IMR-90 (cell line): ENCODE measurements around the gene KCNQ1. TPM values are rescaled to one million over a fixed set of nuclear protein-coding genes. Genes with fewer than 3 reads are reported as not detected.

Source experiments
- ATAC-seq: fragments of 200-7000 bp; cut with Tn5 transposase; 2 replicates; pipeline ENCODE4 v1.9.1; 2020; ENCODE audit warnings: low read depth, mild to moderate bottlenecking, moderate library complexity
- BruUV-seq: library from RNA; stranded (reverse); fragments of 400-500 nt; replicated peaks from 2 replicates; lab custom pipeline; 2021; lab: Mats Ljungman, UMichigan
- CTCF ChIA-PET: fragments of 300-600 bp; formaldehyde crosslinking; extraction: SDS; loops from one replicate; lab custom pipeline; 2021; ENCODE audit warnings: antibody characterized with exemption; lab: Yijun Ruan, JAX
- POLR2A ChIA-PET: fragments of 300-600 bp; sonication (Branson Sonifier 250); formaldehyde crosslinking; loops from one replicate; lab custom pipeline; 2022; ENCODE audit warnings: antibody characterized with exemption; ENCODE audit not compliant: unreplicated experiment; lab: Charles Lee
- DNase-seq: peaks from one replicate; pipeline ENCODE4 v3.0.0; 2013
- H2AFZ ChIP-seq: replicated peaks from 2 replicates; pipeline ENCODE3; 2013; ENCODE audit warnings: low read length, mild to moderate bottlenecking; ENCODE audit not compliant: poor library complexity
- H2AK5ac ChIP-seq: 2 replicates; pipeline ENCODE4 v1.6.1; 2013; ENCODE audit warnings: low read depth, low read length, inconsistent platforms
- H2AK9ac ChIP-seq: replicated peaks from 2 replicates; pipeline ENCODE3; 2013; ENCODE audit warnings: mild to moderate bottlenecking, low read depth, low read length, moderate library complexity; ENCODE audit not compliant: poor library complexity
- H2BK120ac ChIP-seq: 2 replicates; pipeline ENCODE4 v1.6.1; 2013; ENCODE audit warnings: low read depth, low read length, inconsistent platforms
- H2BK15ac ChIP-seq: 3 replicates; pipeline ENCODE4 v1.6.1; 2013; ENCODE audit warnings: low read depth, low read length, inconsistent platforms
- H2BK20ac ChIP-seq: 2 replicates; pipeline ENCODE4 v1.6.1; 2013; ENCODE audit warnings: low read depth, mild to moderate bottlenecking, inconsistent platforms, low read length, moderate library complexity
- H2BK5ac ChIP-seq: 2 replicates; pipeline ENCODE4 v1.6.1; 2013; ENCODE audit warnings: mild to moderate bottlenecking, low read depth, low read length, inconsistent platforms; ENCODE audit not compliant: poor library complexity, severe bottlenecking
- H3K14ac ChIP-seq: replicated peaks from 2 replicates; pipeline ENCODE4 v1.6.1; 2013; ENCODE audit warnings: low read depth, low read length, inconsistent platforms
- H3K18ac ChIP-seq: 2 replicates; pipeline ENCODE4 v1.6.1; 2013; ENCODE audit warnings: low read depth, low read length, control low read depth
- H3K23ac ChIP-seq: 2 replicates; pipeline ENCODE4 v1.6.1; 2013; ENCODE audit warnings: low read depth, low read length, inconsistent platforms
- H3K27ac ChIP-seq: 2 replicates; pipeline ENCODE4 v1.5.1; 2013; ENCODE audit warnings: mild to moderate bottlenecking, control low read depth, low read length; ENCODE audit not compliant: insufficient read depth
- H3K27me3 ChIP-seq: 2 replicates; pipeline ENCODE4 v1.6.1; 2013; ENCODE audit warnings: low read length; ENCODE audit not compliant: control insufficient read depth, insufficient read depth
- H3K36me3 ChIP-seq: 2 replicates; pipeline ENCODE4 v1.6.1; 2013; ENCODE audit warnings: low read length, mixed read lengths; ENCODE audit not compliant: control insufficient read depth, insufficient read depth
- H3K4ac ChIP-seq: 2 replicates; pipeline ENCODE4 v1.6.1; 2013; ENCODE audit warnings: low read depth, low read length, inconsistent platforms
- H3K4me1 ChIP-seq: 2 replicates; pipeline ENCODE4 v1.6.1; 2013; ENCODE audit warnings: low read length, mixed read lengths; ENCODE audit not compliant: control insufficient read depth, insufficient read depth
- H3K4me2 ChIP-seq: 2 replicates; pipeline ENCODE4 v1.6.1; 2013; ENCODE audit warnings: low read depth, mild to moderate bottlenecking, control low read depth, low read length, moderate library complexity
- H3K4me3 ChIP-seq: 2 replicates; pipeline ENCODE4 v1.5.1; 2013; ENCODE audit warnings: low read depth, mild to moderate bottlenecking, control low read depth, low read length, moderate library complexity; ENCODE audit not compliant: insufficient read depth
- H3K56ac ChIP-seq: 2 replicates; pipeline ENCODE4 v1.6.1; 2013; ENCODE audit warnings: low read length, inconsistent platforms; ENCODE audit not compliant: insufficient read depth; ENCODE audit errors: extremely low read depth
- H3K79me1 ChIP-seq, 2 experiments: 2 replicates each; pipeline ENCODE4 v1.6.1; 2013; ENCODE audit warnings: low read length in 2 of 2, inconsistent platforms in 1 of 2, low read depth in 1 of 2
- H3K9ac ChIP-seq: 2 replicates; pipeline ENCODE4 v1.6.1; 2013; ENCODE audit warnings: low read depth, low read length, control low read depth
- H3K9me1 ChIP-seq: 2 replicates; pipeline ENCODE4 v1.6.1; 2013; ENCODE audit warnings: low read length, inconsistent platforms; ENCODE audit not compliant: insufficient read depth
- H3K9me3 ChIP-seq: 2 replicates; pipeline ENCODE4 v1.6.1; 2013; ENCODE audit warnings: low read length; ENCODE audit not compliant: control insufficient read depth, insufficient read depth
- H4K20me1 ChIP-seq: 2 replicates; pipeline ENCODE4 v1.6.1; 2013; ENCODE audit warnings: low read length, inconsistent platforms; ENCODE audit not compliant: insufficient read depth
- H4K5ac ChIP-seq: 2 replicates; pipeline ENCODE4 v1.6.1; 2013; ENCODE audit warnings: mild to moderate bottlenecking, low read depth, low read length, control low read depth
- H4K8ac ChIP-seq, 2 experiments: 2 replicates each; pipeline ENCODE4 v1.6.1; 2013; ENCODE audit warnings: low read depth in 2 of 2, low read length in 2 of 2, control low read depth in 1 of 2, inconsistent platforms in 1 of 2
- H4K91ac ChIP-seq: 2 replicates; pipeline ENCODE4 v1.6.1; 2013; ENCODE audit warnings: low read depth, low read length, inconsistent platforms; ENCODE audit not compliant: insufficient read depth
- CEBPB ChIP-seq: IDR thresholded peaks from 2 replicates; pipeline ENCODE4 v1.6.1; 2012; ENCODE audit warnings: low read depth, low read length, improper control_type of control experiment
- CHD1 ChIP-seq: IDR thresholded peaks from 2 replicates; pipeline ENCODE4 v1.6.1; 2012; ENCODE audit warnings: low read depth, low read length, improper control_type of control experiment
- CTCF ChIP-seq: conservative IDR thresholded peaks from 2 replicates; pipeline ENCODE4 v1.5.1; 2012; ENCODE audit warnings: mild to moderate bottlenecking, low read depth, low read length, improper control_type of control experiment
- ELK1 ChIP-seq: fragments of 150-350 bp; IDR thresholded peaks from 2 replicates; pipeline ENCODE4 v1.6.1; 2016; ENCODE audit warnings: low read depth, mild to moderate bottlenecking, low read length, moderate library complexity, borderline replicate concordance
- FOS ChIP-seq: fragments of 150-350 bp; IDR thresholded peaks from 2 replicates; pipeline ENCODE4 v1.6.1; 2016; ENCODE audit warnings: low read depth, low read length
- MAFK ChIP-seq: IDR thresholded peaks from 2 replicates; pipeline ENCODE4 v1.6.1; 2012; ENCODE audit warnings: low read depth, low read length, improper control_type of control experiment
- MXI1 ChIP-seq: IDR thresholded peaks from 2 replicates; pipeline ENCODE4 v1.6.1; 2012; ENCODE audit warnings: low read depth, mild to moderate bottlenecking, low read length, moderate library complexity, borderline replicate concordance
- NFE2L2 ChIP-seq: fragments of 150-350 bp; IDR thresholded peaks from 2 replicates; pipeline ENCODE4 v1.6.1; 2016; ENCODE audit warnings: low read depth, mild to moderate bottlenecking, low read length
- POLR2A ChIP-seq: IDR thresholded peaks from 2 replicates; pipeline ENCODE4 v1.6.1; 2012; ENCODE audit warnings: mild to moderate bottlenecking, low read depth, low read length
- RAD21 ChIP-seq: IDR thresholded peaks from 2 replicates; pipeline ENCODE4 v1.6.1; 2012; ENCODE audit warnings: low read length, improper control_type of control experiment
- USF2 ChIP-seq: fragments of 150-350 bp; IDR thresholded peaks from 2 replicates; pipeline ENCODE4 v1.6.1; 2017; ENCODE audit warnings: mild to moderate bottlenecking, antibody characterized with exemption, low read length, low read depth
- WGBS, 2 experiments: methylation state at CpG; one replicate each; pipeline versions ENCODE4 v1.1.5 to v1.1.7; 2013; ENCODE audit warnings: missing lambda C conversion rate in 2 of 2; ENCODE audit not compliant: insufficient read length in 1 of 2; ENCODE audit errors: extremely low coverage in 2 of 2; 5-methylcytosine and 5-hydroxymethylcytosine counted together
- dilution Hi-C: fragments of 300-500 bp; cut with HindIII; formaldehyde crosslinking; loops from one replicate; pipeline ENCODE4 v1.14.3; 2018; ENCODE audit warnings: low sequenced_read_pairs; ENCODE audit not compliant: unreplicated experiment
- in situ Hi-C: fragments of 300-500 bp; cut with MboI; formaldehyde crosslinking; loops from 3 replicates; pipeline ENCODE4 v1.14.3; 2019; ENCODE audit warnings: low sequenced_read_pairs, inconsistent platforms, mixed read lengths
- intact Hi-C: fragments of 100-400 bp; cut with micrococcal nuclease; formaldehyde crosslinking; loops from 2 replicates; pipeline ENCODE4 v1.10.0; 2022
- polyA plus RNA-seq, 3 experiments: library from polyadenylated mRNA; depleted of rRNA; stranded (reverse); fragments of >200 nt; gene quantifications; 2 replicates each; pipeline ENCODE4 v1.2.3, GENCODE V29; 2012; ENCODE audit warnings: low replicate concordance in 1 of 3
- total RNA-seq: library from RNA; depleted of rRNA; stranded (reverse); fragments of >200 nt; gene quantifications from 2 replicates; pipeline ENCODE4 v1.2.3, GENCODE V29; 2012

Gene KCNQ1
- total and polyA plus RNA-seq, 2 of the 4 experiments (the other 2 are of a cell fraction), result 0.07 TPM; not detected in 1

GRCh38 chr11:2509481-2510001 lies 64.7 kb downstream of the KCNQ1 start:
- no peak overlapping the region for H2AK9ac ChIP-seq
- no peaks in the 10 kb centered on the region for H3K4me1 ChIP-seq
- no peak for TF ChIP-seq NFE2L2
- no peak for TF ChIP-seq FOS
- TF ChIP-seq RAD21, result no peak
- TF ChIP-seq CHD1, result no peak
- no peak for TF ChIP-seq CTCF
- TF ChIP-seq POLR2A, result no peak
- TF ChIP-seq CEBPB, result no peak
- no peak for TF ChIP-seq ELK1
- no peak for TF ChIP-seq MXI1
- no peak for TF ChIP-seq USF2
- TF ChIP-seq MAFK, result no peak
- no TSS peak for BruUV-seq
- no peaks in the 10 kb centered on the region for H3K36me3 ChIP-seq
- H3K4me3 ChIP-seq, result no peak overlapping the region
- H4K91ac ChIP-seq, result no peak overlapping the region
- no peaks in the 10 kb centered on the region for H3K79me1 ChIP-seq
- H4K20me1 ChIP-seq, result no peaks in the 10 kb centered on the region
- no peak overlapping the region for H4K8ac ChIP-seq
- H2BK120ac ChIP-seq, result no peak overlapping the region
- WGBS, 2 experiments, result 33% methylated on average over 9 of the region's 16 CpGs; no CpG with 5 or more reads in 1 of the 2 experiments
- no peak overlapping the region for H3K18ac ChIP-seq
- H3K27me3 ChIP-seq, result peaks cover 49% of the 10 kb centered on the region
- H2BK15ac ChIP-seq, result no peak overlapping the region
- H2AK5ac ChIP-seq, result no peak overlapping the region
- no peak overlapping the region for H3K14ac ChIP-seq
- DNase-seq (no peak), ATAC-seq (no peak)
- H4K5ac ChIP-seq, result no peak overlapping the region
- in situ Hi-C loops (loop anchor here (10.0 kb wide), 1 partner anchor 75 kb away; no protein-coding TSS in a partner anchor), intact Hi-C loops (no loop called here), dilution Hi-C loops (no loop called here)
- H2AFZ ChIP-seq, result peak overlapping the region; percentile 26
- no peak overlapping the region for H2BK5ac ChIP-seq
- no peak overlapping the region for H3K56ac ChIP-seq
- CTCF ChIA-PET, result no interaction called here
- no peak overlapping the region for H3K4me2 ChIP-seq
- no peak overlapping the region for H3K4ac ChIP-seq
- no peak overlapping the region for H3K9ac ChIP-seq
- no peaks in the 10 kb centered on the region for H3K9me1 ChIP-seq
- H3K9me3 ChIP-seq, result no peaks in the 10 kb centered on the region
- H2BK20ac ChIP-seq, result no peak overlapping the region
- H3K27ac ChIP-seq, result no peak overlapping the region
- POLR2A ChIA-PET, result no interaction called here
- H3K23ac ChIP-seq, result no peak overlapping the region
